Measurements from ENCODE around the gene OST4.

- TF ChIP-seq ZNF274 (IDR thresholded peaks at IDR 0.05; ENCODE audit: low read depth, low read length) (no peak), YY1 (IDR thresholded peaks at IDR 0.05; ENCODE audit: insufficient read depth, insufficient read length) (no peak), SUZ12 (IDR thresholded peaks at IDR 0.05; ENCODE audit: extremely low read depth, insufficient read depth, insufficient read length) (no peak)
Observed at GRCh38 chr2:27093430-27094352, 22.2 kb upstream of the OST4 start.
